Ramos (cell line): ENCODE measurements around the gene HIPK2.

Experiments used
- in situ Hi-C: fragments of 300-500 bp; cut with MboI; formaldehyde crosslinking; loops from one replicate; pipeline ENCODE4 v1.14.3; 2022; ENCODE audit warnings: low sequenced_read_pairs; ENCODE audit not compliant: unreplicated experiment

HIPK2 gene

GRCh38 chr7:139720186-139720585 is 57.6 kb downstream of the HIPK2 start:
- in situ Hi-C loops: no loop called here

GRCh38 chr7:139718859-139719258 is 58.9 kb downstream of the HIPK2 start:
- in situ Hi-C loops: no loop called here

GRCh38 chr7:139718141-139718540 is 59.7 kb downstream of the HIPK2 start:
- in situ Hi-C loops: no loop called here

- in situ Hi-C loops: no loop called here
These were observed 61.4 kb downstream of the HIPK2 start for GRCh38 chr7:139716156-139716942.

DNA sequence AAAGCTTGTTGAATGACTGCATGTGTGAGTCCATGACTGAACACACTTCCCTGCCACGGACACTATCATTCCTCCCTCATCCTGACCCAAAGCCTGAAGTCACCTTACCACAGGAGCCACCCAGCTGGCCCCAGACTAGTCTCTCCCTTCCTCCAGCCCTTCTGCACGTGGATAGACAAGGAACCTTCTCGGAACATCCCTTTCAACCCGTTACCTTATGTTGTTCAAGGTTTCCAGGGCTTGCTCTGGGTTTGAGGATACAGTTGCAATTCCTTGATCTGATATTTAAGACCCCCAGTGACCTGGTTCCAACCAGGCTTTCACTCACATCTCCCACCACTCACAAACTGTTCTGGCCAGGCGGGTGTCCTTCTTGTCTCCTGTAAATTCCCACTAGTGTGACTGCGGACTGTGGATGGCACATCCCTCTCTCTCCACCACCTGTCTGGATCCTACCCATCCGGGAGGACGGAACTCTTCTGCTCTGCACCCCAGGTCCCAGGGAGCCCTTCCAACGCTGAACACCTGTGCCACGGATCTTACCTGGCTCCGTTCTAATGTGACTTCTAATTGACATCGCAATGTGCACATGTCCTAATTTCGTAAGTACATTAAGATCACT is 62.5 kb downstream of the HIPK2 start:
- in situ Hi-C loops: no loop called here

DNA sequence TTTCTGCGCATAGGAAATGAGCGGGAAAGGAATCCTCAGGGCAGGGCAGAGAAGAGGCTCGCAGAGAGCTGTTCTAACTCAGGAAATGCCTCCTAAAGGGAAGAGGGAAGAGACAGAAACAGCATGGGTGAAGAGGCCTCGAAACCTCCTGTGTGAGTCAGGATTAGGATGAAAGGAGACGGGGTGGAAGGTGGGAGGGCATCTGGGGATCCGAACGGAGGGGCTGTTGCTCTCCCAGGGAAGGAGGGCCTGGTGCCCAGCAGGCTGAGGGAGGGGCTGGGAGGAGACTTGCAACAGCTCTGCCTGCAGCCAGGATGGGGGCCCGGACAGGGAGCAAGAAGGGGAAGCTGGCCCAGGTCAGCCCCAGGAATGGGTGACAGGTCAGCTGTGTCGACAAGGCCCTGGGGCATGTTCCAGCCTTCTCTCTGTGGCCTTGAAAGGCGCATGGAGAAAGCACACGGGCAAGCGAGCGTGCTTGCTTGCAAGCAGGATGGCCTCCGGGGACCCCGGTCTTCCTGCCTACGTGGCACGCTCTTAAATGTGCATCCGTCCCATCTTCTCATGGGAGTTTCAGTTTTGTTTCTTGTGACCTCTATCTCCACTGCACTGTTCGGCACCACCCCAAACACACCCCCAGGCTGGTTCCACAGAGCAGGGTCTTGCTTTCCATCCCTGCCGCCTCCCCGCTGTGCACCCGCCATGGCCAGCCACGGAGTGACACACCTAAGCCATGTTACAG is 63.5 kb downstream of the HIPK2 start:
- in situ Hi-C loops: no loop called here

DNA sequence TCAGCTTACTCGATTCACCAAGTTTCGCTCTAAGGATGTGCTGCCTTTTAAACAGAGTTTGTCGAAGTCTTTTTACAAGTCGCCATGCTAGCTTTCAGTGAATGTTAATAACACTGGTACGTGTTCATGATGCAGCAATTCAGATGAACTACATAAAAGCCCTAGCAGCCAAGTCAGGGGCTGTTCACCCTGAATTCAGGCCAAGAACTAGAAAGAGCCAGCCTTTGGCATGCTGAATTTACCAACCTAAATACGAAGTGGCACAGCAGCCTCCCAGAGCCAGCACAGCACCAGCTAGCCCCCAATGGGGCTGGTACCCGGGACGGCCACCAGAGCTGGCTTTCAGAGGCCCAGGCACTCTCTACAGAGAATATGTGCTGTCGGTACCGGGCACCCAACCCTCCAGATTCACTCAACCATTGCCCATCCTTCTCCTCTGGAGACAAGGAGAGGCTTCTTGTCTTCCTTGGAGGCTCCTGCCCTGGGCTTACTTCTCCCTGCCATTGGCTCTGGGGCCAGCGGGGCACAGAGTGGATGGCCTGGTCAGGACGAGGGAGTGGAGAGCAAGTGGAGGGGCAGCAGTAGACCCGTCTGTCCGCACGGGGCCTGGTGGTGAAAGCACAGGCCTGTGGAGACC is 64.2 kb downstream of the HIPK2 start:
- in situ Hi-C loops: no loop called here

- in situ Hi-C loops: no loop called here
These were observed 64.7 kb downstream of the HIPK2 start for GRCh38 chr7:139713061-139713460.

- in situ Hi-C loops: no loop called here
These were observed 65.6 kb downstream of the HIPK2 start for GRCh38 chr7:139711991-139712743.

DNA sequence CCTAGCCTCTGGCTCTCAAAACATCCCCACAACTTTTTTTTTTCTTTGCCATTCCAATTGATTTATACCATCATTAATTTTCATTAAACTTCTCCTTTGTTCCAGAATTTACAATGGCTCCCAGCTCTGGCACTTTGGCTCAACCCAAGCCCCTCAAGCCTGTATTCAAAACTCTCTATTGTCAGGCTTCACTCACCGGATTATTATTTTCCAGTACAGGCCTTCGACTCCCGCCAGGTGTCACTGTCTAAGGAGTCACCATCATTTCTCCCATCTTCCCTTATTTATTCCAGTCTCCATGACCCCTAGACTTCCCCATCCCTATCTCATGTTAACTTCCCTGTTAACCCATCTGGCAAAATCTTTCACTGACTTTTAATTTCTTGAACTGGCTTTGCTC is 67.8 kb downstream of the HIPK2 start:
- in situ Hi-C loops: no loop called here

- in situ Hi-C loops: no loop called here
These were observed 68.3 kb downstream of the HIPK2 start for GRCh38 chr7:139709485-139709884.

GRCh38 chr7:139708541-139708940 is 69.3 kb downstream of the HIPK2 start:
- in situ Hi-C loops: no loop called here

- in situ Hi-C loops: no loop called here
These were observed 71.0 kb downstream of the HIPK2 start for GRCh38 chr7:139706837-139707236.

DNA sequence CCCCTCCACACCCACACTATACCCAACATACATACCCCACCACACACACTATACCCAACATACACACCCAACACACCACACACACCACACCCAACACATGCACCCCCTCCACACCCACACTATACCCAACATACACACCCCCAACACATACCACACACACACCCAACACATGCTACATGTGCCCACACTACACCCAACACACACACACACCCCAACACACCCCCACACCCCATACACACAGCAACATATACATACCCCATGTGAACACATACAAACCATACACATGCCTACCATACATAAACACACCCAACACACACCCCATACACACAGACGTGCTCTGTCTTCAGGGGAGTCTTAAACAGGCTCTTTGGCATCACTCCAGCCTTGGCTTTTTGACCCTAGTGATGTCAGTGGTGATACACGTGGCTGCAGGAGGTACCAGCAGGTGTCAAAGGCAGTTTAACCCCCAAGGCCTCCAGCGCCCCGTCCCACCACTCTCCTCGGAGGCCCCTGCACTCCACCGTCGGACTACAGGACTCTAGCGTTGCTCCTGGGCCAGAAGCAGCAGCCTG is 73.4 kb downstream of the HIPK2 start:
- in situ Hi-C loops: no loop called here

DNA sequence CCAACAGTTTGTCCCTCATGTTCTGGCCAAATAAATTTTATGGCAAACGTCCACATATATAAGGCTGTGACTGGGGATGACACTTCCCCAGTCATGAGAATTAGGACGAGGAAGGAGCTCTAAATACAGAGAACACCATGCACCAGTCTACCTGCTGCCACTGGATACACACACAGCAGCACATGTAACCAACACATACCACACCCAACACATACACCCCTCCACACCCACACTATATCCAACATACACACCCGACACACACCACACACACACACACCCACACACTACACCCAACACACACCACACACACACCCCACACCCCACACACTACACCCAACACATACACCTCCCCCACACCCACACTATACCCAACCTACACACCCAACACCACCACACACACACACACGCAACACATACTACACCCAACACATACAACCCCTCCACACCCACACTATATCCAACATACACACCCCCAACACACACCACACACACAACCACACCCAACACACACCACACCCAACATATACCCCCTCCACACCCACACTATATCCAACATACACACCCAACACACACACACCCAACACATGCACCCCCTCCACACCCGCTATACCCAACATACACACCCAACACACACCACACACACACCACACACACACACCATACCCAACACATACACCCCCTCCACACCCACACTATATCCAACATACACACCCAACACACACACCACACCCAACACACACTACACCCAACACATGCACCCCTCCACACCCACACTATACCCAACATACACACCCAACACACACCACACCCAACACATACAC is 74.1 kb downstream of the HIPK2 start:
- in situ Hi-C loops: no loop called here

DNA sequence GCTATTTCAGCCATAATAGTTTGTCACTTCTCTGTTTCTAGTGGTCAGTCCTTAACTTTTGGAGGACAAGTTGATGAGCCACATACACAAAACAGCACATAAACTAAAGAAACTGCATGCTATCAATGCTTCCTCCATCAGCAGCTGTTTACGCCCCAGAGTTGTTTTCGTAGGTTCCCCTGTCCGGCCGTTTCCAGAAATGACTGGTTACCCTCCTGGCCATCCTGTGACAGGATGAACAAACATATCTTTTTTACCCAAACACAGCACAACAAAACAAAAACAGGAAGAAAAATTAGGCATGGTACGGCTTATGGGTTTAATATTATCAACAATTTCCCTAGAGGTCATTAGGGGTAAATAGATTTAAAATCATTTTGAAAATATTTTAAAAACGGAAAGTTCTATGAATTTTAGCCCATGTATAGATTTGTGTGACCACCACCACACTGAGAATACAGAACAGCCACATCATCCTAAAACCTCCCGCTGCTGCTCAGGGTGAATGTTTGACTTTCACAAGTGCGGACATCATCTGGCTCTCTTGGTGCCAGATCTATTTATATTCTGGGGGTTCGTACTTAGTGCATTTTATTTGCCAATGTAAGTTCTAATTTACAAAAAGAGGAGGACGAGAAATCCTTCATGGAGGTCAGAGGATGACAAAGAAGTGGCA is 74.8 kb downstream of the HIPK2 start:
- in situ Hi-C loops: no loop called here

DNA sequence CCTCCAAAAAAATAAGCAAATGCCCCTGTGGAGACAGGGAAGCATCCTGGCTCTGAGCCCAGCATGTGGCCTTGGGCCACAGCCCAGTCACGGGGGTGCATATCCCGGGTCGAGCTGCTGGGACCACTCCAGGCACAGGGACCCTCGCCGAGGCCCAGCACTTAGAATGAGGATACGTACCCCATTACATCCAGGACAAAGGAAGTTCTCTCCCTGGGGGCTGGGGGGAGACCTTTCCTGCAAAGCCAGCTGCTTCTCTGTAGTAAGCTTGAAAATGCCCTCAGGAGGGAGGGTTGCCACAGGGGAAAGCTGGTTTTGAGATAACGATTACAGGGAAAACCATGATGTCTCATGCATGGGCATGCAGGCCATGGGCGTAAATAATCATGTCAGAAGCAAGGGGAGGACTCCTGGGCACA is 75.5 kb downstream of the HIPK2 start:
- in situ Hi-C loops: no loop called here

DNA sequence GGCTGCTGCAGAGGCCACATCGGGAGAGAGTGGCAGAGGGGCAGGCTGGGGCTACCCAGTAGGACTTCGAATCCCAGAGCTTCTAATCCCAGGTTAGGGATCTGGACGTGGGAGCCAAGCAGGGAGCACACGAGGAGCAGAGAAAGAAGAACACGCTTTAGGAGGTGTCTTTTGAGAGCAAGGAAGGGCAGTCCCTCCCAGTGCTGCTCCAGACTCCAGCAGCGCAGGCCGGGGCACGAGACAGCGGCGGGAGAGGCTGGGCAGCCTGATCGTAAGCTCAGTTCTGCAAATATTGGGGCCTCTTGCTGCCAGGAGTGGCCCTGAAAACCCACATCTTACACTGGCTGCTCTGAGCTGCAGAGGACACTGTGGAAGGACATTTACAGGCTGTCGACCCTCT is 75.9 kb downstream of the HIPK2 start:
- in situ Hi-C loops: no loop called here
